Neural progenitor cell (in vitro differentiated cells): ENCODE data around the gene DCC.

Experiments used
- CTCF ChIP-seq: fragments of 200-600 bp; sonication (generic); IDR thresholded peaks from 2 replicates; pipeline ENCODE4 v1.5.1; 2017; ENCODE audit warnings: antibody characterized with exemption, mild to moderate bottlenecking
- EZH2phosphoT487 ChIP-seq: fragments of 200-600 bp; sonication (generic); IDR thresholded peaks from 2 replicates; pipeline ENCODE4 v1.6.1; 2017; ENCODE audit warnings: antibody characterized with exemption

DNA sequence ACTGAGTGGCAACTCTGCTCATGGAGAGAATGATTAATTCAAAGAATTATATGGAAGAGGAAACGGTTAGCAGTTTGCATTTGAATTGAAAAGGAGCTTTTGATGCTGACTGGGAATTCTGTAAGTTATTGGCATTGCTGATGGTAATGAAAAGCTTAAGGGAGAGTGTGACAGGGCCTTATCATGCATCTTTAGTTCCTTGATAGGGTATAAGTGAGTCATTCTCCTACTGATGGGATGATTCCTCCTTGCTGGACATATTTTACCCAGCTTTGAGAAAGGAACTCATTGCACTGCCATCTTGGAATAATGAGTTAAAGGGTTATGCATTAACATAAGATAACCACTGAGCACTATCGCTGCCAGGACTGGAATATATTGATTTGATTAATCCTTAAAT, 740.7 kb downstream of the DCC start:
- TF ChIP-seq CTCF, result no peak
- no peak for TF ChIP-seq EZH2phosphoT487
